ENCODE measurements around the gene SLC16A11.

The SLC16A11 gene

DNA sequence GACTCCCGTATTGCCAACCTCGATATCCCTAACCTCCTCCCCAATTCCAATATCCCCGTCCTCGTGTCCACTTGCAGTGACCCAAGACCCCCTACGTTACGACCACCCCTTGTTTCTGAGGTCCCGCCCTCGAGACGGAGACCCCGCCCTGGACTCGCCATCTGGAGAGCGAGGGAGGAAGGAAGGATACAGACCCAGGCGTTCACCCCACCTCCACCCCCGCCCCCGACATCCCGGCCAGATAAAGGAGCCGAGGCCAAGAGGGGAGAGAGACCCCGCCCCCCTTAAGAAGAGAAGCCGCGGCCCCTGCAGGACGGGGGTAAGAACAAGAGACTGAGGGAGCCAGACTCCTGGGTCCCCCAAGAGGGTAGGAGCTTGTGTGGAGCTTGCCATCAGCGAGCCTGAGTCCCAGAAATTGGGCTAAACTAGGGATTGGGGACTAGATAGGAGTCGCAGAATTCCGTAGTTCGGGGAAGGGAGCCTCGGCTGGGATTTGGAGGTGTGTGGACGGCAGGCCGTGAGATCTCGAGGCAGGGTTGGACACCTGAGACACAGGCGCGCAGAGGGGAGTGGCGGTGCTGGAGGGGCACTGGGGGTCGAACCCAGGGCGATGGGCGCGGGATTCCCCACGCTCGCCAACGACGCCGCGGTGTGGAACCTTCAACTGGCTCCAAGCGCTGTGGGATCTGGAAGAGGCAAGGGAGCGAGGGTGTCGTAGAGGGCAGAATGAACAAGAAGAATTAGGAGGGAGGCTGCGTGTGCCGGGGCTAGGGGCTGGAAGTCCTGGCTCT is 20.9 kb downstream of the SLC16A11 start, which contains the start of gene BCL6B:
Gene BCL6B (plus strand): TSS at position 270 of the 791 bp plus-strand sequence. CDS start 622 bp downstream, outside the sequence.
- Histone ChIP-seq H3F3A (ENCODE audit: low read depth) (no peaks in the 10 kb centered on the region), H3K9ac (ENCODE audit: low read depth, low read length, poor library complexity, severe bottlenecking) (peak within 1 kb of the TSS; percentile 26), H3K4me1 (ENCODE audit: insufficient read depth, low read length, poor library complexity, severe bottlenecking) (peaks cover 10% of the 10 kb centered on the region), H3K9me3 (ENCODE audit: insufficient read depth, low read depth, low read length) (no peaks in the 10 kb centered on the region), H4K20me1 (ENCODE audit: insufficient read depth, low read length, poor library complexity, severe bottlenecking) (no peaks in the 10 kb centered on the region), H3K4me3 (ENCODE audit: low read length, poor library complexity, severe bottlenecking) (peak within 1 kb of the TSS; percentile 48), H3K9me2 (replicated peaks; ENCODE audit: low read depth, low read length) (no peaks in the 10 kb centered on the region), H3K4me2 (ENCODE audit: low read depth, low read length, poor library complexity, severe bottlenecking) (peak within 1 kb of the TSS; percentile 60), H3K27me3 (ENCODE audit: insufficient read depth, low read length, poor library complexity, severe bottlenecking) (no peaks in the 10 kb centered on the region), H2AFZ (ENCODE audit: low read length) (peak within 1 kb of the TSS; percentile 88), H3K36me3 (ENCODE audit: insufficient read depth, low read length) (no peaks in the 10 kb centered on the region), H3K79me2 (ENCODE audit: insufficient read depth, low read length) (no peaks in the 10 kb centered on the region)
- TF ChIP-seq EZH2phosphoT487 (IDR thresholded peaks at IDR 0.05; ENCODE audit: borderline replicate concordance) = no peak
- TF ChIP-seq, protein P1, sequence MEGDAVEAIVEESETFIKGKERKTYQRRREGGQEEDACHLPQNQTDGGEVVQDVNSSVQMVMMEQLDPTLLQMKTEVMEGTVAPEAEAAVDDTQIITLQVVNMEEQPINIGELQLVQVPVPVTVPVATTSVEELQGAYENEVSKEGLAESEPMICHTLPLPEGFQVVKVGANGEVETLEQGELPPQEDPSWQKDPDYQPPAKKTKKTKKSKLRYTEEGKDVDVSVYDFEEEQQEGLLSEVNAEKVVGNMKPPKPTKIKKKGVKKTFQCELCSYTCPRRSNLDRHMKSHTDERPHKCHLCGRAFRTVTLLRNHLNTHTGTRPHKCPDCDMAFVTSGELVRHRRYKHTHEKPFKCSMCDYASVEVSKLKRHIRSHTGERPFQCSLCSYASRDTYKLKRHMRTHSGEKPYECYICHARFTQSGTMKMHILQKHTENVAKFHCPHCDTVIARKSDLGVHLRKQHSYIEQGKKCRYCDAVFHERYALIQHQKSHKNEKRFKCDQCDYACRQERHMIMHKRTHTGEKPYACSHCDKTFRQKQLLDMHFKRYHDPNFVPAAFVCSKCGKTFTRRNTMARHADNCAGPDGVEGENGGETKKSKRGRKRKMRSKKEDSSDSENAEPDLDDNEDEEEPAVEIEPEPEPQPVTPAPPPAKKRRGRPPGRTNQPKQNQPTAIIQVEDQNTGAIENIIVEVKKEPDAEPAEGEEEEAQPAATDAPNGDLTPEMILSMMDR (conservative IDR thresholded peaks at IDR 0.05; ENCODE audit: low read length) = no peak

GRCh38 chr17:7021993-7022778 is 21.7 kb downstream of the SLC16A11 start:
- H3K4me1 ChIP-seq (ENCODE audit: insufficient read depth, low read length, poor library complexity, severe bottlenecking) = peaks cover 18% of the 10 kb centered on the region
- no peaks in the 10 kb centered on the region for H3K9me3 ChIP-seq (ENCODE audit: insufficient read depth, low read depth, low read length)
- no peaks in the 10 kb centered on the region for H3K36me3 ChIP-seq (ENCODE audit: insufficient read depth, low read length)
- no peaks in the 10 kb centered on the region for H4K20me1 ChIP-seq (ENCODE audit: insufficient read depth, low read length, poor library complexity, severe bottlenecking)
- H2AFZ ChIP-seq (ENCODE audit: low read length) = peak overlapping the region; percentile 88
- peak overlapping the region; percentile 60 for H3K4me2 ChIP-seq (ENCODE audit: low read depth, low read length, poor library complexity, severe bottlenecking)
- H3F3A ChIP-seq (ENCODE audit: low read depth) = no peaks in the 10 kb centered on the region
- H3K9me2 ChIP-seq (replicated peaks; ENCODE audit: low read depth, low read length) = no peaks in the 10 kb centered on the region
- H3K79me2 ChIP-seq (ENCODE audit: insufficient read depth, low read length) = no peaks in the 10 kb centered on the region
- H3K4me3 ChIP-seq (ENCODE audit: low read length, poor library complexity, severe bottlenecking) = peak overlapping the region; percentile 48
- no peaks in the 10 kb centered on the region for H3K27me3 ChIP-seq (ENCODE audit: insufficient read depth, low read length, poor library complexity, severe bottlenecking)
- peak overlapping the region; percentile 26 for H3K9ac ChIP-seq (ENCODE audit: low read depth, low read length, poor library complexity, severe bottlenecking)
- no peak for TF ChIP-seq EZH2phosphoT487 (IDR thresholded peaks at IDR 0.05; ENCODE audit: borderline replicate concordance)
- TF ChIP-seq, protein P1 (conservative IDR thresholded peaks at IDR 0.05; ENCODE audit: low read length) = peak; percentile 82

DNA sequence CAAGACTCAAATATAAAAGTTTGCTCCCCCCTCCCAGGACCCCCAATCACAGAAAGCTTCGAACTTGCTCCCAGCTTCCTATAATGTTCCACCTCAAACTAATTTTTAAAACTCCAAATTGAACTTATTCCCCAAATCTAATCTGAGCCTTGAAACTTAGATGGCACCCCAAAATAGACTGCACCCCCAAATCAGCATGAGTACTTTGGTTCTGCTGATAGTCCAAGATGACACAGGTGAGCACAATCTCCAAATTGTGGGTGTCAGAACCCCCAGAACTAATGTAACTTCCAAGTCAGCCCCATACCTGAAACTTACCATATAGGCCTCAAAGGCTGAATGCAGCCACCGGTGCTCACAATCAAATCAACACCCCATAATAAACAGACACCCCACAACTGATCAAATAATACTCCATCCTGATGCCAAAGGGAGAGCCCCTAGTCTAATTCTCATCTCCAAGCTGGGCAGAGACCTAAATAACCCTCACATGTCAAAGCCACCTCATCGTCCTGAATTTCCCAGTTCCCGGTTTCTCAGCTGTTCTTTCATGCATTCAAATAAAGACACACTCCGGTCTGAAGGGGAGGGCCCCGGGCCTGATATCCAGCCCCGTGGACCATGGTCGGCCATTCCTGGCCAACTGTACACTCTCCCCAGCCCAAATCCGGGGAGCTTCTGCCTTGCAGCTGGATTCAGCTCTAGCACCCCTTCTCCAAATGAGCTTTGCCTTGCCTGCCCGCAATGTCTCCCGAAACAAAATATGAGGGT is 22.8 kb downstream of the SLC16A11 start:
- Histone ChIP-seq H3K9ac (ENCODE audit: low read depth, low read length, poor library complexity, severe bottlenecking) (peak overlapping the region; percentile 26), H3K4me2 (ENCODE audit: low read depth, low read length, poor library complexity, severe bottlenecking) (peak overlapping the region; percentile 60), H3K27me3 (ENCODE audit: insufficient read depth, low read length, poor library complexity, severe bottlenecking) (no peaks in the 10 kb centered on the region), H3K79me2 (ENCODE audit: insufficient read depth, low read length) (peaks cover 3% of the 10 kb centered on the region; the same call in 1 of the 2 replicates), H3K36me3 (ENCODE audit: insufficient read depth, low read length) (no peaks in the 10 kb centered on the region), H3K4me3 (ENCODE audit: low read length, poor library complexity, severe bottlenecking) (no peak overlapping the region), H3K9me2 (replicated peaks; ENCODE audit: low read depth, low read length) (no peaks in the 10 kb centered on the region), H3F3A (ENCODE audit: low read depth) (no peaks in the 10 kb centered on the region), H2AFZ (ENCODE audit: low read length) (peak overlapping the region; percentile 88; the same call in 1 of the 2 replicates), H3K9me3 (ENCODE audit: insufficient read depth, low read depth, low read length) (no peaks in the 10 kb centered on the region), H4K20me1 (ENCODE audit: insufficient read depth, low read length, poor library complexity, severe bottlenecking) (no peaks in the 10 kb centered on the region), H3K4me1 (ENCODE audit: insufficient read depth, low read length, poor library complexity, severe bottlenecking) (peaks cover 26% of the 10 kb centered on the region)
- TF ChIP-seq, protein P1 (conservative IDR thresholded peaks at IDR 0.05; ENCODE audit: low read length) = no peak
- no peak for TF ChIP-seq EZH2phosphoT487 (IDR thresholded peaks at IDR 0.05; ENCODE audit: borderline replicate concordance)

Measured in Loucy (cell line).